GM21825 (cell line): ENCODE results near the gene PBX2.
"Not testable (repeated sequence)": the region's sequence is repeated elsewhere in the genome, so short reads cannot be mapped to it uniquely, and the experiment has no call there.

ENCODE experiments used
- ATAC-seq: cut with Tn5 transposase; IDR thresholded peaks from one replicate; pipeline ENCODE4 v1.9.1; 2021; ENCODE audit warnings: mild to moderate bottlenecking, moderate library complexity; ENCODE audit not compliant: unreplicated experiment

The PBX2 gene

DNA sequence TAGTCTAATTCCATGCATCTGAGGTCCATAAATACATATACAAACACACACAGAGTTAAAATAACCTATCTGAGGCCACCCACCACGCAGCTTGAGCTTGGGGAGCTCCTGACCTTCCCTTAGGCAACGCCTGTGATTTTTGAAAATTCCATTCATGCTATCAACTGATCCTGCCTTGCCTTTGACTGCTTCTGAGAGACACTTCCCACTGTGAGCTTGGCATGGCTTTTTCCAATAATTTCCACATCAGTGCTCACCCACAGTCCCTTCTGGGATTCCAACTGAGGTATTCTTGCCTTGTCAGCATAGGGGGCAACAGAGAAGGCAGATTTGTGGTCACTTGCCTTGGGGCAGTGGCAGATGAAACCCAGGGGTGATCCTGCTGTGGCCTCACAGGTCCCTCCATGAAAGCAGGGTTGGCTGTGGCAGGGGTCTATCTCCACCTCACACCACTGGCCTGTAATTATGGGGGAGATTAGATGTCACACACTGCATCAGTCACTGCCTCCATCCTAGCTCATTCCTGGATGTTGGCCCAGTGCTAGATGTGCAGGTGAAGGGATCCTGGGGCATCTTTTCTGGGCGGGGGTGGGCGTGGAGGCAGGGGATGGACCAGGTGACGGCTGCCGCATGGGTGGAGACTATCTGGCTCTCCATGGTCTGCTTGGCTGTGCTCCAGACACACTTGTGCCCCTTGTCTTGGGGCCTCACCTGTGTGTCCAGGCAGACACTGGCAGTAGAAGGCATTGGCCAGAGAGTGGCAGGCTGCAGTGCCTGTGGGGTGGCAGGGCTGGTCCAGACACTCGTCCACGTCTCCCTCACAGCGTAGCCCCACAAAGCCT, 13.6 kb upstream of the PBX2 start:
- no peak for ATAC-seq

DNA sequence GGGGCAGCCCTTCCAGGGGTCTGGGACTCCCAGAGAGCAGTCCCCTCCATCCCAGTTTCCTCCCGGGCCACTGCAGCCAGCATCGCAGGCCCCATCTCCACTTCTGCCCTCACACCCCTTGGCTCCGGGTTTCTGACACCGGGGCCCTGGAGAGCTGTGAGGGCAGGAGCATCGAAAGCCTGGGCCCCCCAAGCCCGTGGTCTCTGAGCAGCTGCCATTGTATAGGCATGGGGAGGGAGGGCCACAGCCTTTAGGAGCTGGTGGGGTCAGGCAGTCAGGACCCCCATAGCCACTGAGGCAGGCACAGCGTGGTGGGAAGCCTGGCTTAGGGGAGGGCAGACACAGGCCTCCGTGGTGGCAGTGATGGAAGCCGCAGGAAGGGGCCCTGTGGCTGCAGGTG, 12.2 kb upstream of the PBX2 start:
- no peak for ATAC-seq

GRCh38 chr6:32200711-32201475, 10.9 kb upstream of the PBX2 start:
- no peak for ATAC-seq

- ATAC-seq = no peak
These were observed 8.9 kb upstream of the PBX2 start for GRCh38 chr6:32198866-32199265.

DNA sequence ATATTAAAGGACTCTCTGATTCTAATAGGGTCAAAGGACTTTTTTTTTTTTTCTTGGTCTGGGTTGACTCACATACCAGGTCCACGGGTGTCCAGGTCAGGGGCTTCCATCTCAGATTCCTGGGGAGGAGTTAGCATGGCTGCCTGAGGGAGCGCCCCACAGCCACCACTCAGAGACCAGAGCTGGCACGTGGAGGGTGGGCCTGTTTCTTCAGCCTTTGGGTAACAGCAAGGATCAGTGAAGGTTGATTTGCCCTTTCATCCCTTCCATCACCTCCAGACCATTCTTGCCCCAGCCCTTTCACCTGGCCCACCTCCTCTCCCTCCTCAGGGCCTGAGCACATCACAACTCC, 8.3 kb upstream of the PBX2 start:
- ATAC-seq = no peak

GRCh38 chr6:32196682-32197616, 6.9 kb upstream of the PBX2 start:
- ATAC-seq = no peak

- peak; percentile 16 for ATAC-seq
These were observed 6.1 kb upstream of the PBX2 start for GRCh38 chr6:32195902-32196681.

DNA sequence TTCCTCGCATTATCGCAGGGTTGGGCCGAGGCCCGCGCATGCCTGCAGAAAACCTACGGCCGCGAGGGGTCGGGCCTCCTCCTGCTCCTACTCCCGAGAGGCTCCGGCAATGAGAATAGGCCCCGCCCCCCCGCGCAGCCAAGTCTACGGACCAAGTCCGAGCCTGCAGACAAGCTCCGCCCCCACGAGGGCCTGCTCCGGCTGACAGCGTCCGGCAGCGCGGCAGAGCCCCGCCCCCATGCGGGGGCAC, 5.6 kb upstream of the PBX2 start:
- ATAC-seq = peak; percentile 65

- no peak for ATAC-seq
These were observed 5.0 kb upstream of the PBX2 start for GRCh38 chr6:32194825-32195651.

DNA sequence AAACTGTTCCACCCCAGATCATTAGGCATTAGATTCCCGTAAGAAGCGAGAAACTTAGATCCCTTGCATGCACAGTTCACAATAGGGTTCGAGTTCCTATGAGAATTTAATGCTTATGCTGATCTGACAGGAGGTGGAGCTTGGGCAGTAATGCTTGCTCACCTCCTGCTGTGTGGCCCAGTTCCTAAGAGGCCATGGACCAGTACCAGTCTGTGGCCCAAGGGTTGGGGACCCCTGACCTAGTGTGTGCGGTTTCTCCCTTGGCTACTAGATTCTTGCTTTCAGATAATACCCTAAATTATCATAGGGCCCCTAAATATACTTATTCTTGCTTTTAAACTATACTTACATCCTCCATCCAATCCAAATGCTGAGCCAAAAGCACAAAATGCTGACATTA, 4.4 kb upstream of the PBX2 start:
- no peak for ATAC-seq

DNA sequence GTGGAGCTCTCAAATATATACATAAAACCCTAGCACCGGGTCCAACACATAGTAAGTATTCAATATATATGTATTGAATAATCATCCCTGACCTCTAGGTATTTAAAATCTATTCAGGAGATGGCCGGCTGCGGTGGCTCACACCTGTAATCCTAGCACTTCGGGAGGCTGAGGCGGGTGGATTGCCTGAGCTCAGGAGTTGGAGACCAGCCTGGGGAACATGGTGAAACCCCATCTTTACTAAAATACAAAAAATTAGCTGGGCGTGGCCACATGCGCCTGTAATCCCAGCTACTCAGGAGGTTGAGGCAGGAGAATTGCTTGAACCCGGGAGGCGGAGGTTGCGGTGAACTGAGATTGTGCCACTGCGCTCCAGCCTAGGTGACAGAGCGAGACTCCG, 3.1 kb upstream of the PBX2 start:
- ATAC-seq = not testable (repeated sequence)

- ATAC-seq = no peak
These were observed 2.6 kb upstream of the PBX2 start, which contains the start of gene GPSM3 for GRCh38 chr6:32192608-32193039. GPSM3 (minus strand) TSS chr6:32192643; CDS start chr6:32192513, 130 bp downstream.

- ATAC-seq = no peak
These were observed 1.9 kb upstream of the PBX2 start for GRCh38 chr6:32191696-32192607.

GRCh38 chr6:32190911-32191677, 1.1 kb upstream of the PBX2 start:
- ATAC-seq = no peak

GRCh38 chr6:32189742-32190053, 304 bp downstream of the PBX2 start:
- no peak for ATAC-seq

GRCh38 chr6:32189069-32189741, 797 bp downstream of the PBX2 start:
- ATAC-seq = no peak

DNA sequence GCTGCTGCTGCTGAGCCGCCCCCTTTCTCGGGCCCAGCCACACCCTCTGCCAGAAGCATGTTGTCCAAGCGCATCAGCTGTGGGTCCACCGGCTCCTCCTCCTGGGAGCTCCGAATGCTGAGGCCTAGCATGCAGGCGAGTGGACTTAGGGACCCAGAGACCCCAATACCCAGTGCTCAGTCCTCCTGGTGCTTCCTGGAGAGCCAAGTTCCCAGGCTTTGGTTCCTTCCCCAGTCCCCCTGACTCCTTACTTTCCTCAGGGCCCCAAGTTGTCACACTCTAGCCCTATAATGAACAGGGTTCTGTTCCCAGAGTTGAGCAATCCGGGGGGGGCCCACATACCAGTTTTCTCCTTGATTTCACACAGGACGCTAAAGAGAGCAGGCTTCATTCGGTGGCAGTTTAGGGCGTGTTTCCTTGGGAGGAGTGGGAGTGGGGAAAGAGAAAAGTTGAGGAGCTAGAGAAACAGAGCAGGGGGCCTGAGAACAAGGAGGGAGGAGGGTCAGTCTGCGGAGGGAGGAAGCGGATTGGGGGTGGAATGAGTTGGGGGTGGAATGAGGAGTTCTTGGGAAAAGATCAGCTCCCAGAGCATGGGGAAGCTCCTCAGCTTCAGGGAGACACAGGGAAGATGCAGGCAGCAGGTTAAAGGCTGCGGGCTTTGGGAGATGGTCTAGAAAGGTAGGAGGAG, 1.5 kb downstream of the PBX2 start:
- ATAC-seq = no peak
